SHP77 (cell line): ENCODE data around the gene XYLT1.
A peak's percentile ranks its signal among the peaks of the same experiment; 100 is the strongest.

Experiments
- DNase-seq, 2 experiments: peaks; one replicate each; lab custom pipeline; 2025; lab: John Stamatoyannopoulos, UW

The XYLT1 gene

DNA sequence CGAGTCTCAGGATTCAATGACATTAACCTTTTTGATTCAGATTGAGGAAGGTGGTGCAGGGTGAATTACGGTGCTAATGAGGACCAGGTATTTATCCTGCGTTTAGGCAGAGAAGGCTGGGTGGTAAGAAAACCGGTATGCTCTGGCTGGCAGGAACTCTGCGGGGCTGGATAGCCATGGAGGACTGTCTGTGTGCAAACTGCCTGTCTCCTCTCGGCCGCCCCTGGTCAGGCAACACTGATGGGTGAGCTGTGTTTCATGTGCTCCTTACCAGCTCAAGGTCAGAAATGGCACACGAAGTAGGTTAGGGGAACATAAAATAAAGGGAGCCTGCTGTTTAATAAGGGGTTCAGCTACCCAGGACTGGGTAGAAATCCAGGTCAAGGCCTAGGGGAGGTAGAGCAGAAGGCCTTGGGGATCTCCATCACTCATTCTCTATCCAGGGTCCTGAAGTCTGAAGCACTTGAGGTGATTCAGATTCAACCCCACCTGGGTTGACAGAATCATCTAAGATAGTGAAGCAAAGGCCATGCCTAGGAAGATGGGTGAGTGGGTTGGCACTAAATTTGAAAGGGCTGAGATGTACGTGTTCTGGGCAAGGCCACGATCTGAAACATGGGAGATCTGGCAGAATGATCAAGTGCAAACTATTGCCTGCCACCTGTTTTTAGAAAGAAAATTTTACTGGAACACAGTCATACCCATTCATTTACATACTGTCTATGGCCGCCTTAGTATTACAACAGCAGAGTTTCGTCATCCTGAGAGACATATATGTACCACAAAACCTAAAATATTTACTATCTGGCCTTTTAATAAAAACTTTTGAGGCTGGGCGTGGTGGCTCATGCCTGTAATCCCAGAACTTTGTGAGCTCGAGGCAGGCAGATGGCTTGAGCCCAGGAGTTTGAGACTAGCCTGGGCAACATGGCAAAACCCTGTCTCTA is 292.5 kb downstream of the XYLT1 start:
- DNase-seq, result no peak

- no peak for DNase-seq
These were observed 293.4 kb downstream of the XYLT1 start for GRCh38 chr16:17177242-17177958.

- no peak for DNase-seq
These were observed 294.6 kb downstream of the XYLT1 start for GRCh38 chr16:17176199-17176598.

DNA sequence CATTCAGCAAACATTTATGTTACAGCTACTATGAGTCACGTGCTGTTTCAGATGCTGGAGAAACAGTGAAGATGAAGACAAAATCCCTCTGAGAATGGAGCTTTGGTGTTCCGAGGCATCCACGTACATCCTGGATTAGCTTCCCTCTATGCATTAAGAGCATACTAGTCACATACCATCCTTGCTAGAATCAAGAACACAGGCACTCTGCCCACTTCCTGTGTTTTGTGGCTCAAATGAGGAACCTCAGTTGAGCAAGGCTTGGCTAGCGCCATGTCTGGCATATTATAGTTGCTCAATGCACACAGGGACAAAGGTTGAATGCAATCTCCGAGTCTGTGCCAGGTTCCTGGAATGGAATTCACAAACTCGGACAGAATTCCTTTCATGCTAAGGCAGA is 297.5 kb downstream of the XYLT1 start:
- no peak for DNase-seq

- peak; percentile 2 to 17 for DNase-seq
These were observed 299.3 kb downstream of the XYLT1 start for GRCh38 chr16:17171250-17172143.

- no peak for DNase-seq
These were observed 300.3 kb downstream of the XYLT1 start for GRCh38 chr16:17170435-17170834.

DNA sequence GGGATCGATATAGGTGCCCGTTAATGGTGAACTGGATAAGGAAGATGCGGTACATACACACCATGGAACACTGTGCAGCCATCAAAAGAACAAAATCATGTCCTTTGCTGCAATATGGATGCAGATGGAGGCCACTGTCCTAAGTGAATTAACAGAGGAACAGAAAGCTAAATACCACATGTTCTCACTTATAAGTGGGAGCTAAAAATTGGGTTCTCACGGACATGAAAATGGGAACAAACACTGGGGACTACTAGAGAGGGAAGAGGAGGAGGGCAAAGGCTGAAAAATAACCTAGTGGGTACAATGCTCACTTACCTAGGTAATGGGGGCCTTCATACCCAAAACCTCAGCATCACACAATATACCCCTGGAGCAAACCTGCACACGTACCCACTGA is 302.6 kb downstream of the XYLT1 start:
- no peak for DNase-seq

GRCh38 chr16:17166095-17166494 is 304.7 kb downstream of the XYLT1 start:
- DNase-seq, result no peak

DNA sequence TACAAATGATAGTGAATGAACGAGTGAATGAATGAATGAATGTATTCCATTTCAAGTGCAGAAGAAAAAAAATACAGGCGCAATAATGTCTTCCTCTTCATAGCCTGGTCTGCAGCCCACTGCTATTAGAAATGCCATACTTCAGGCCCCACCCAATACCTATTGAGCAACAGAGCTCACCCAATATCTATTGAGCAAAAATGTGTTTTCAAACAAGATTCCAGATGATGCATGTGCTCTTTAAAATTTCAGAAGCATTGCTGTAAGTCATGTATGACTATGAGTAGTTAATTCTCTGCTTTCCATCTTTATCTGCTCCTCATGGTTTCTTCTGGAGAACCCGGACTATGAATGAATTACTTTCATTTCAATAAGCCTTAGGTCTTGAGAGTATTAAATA is 308.2 kb downstream of the XYLT1 start:
- DNase-seq, result no peak

DNA sequence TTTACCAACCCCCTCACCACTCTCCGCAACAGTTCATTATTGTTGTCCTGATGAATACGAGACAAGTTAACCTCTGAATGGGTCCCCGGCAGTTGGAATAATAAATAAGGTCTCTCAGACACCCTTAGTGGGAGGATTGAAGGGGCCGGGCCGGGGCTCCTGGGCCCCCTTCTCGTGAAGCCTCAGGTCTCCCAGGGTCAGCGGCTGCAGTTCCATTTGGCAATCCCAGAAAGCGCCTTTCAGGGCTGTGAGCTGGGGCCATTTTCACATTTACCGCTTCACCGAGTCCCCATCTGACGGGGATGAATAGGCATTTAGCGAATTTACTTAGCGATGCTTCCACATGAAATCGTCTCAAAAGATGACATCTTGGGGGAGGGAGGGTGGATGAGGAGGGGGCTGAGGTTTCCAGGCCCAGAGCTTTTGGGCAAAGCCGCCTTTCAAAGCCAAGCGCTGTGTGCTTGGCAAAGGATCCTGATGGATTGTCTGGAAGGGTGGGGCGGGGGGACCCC is 309.8 kb downstream of the XYLT1 start:
- no peak for DNase-seq

DNA sequence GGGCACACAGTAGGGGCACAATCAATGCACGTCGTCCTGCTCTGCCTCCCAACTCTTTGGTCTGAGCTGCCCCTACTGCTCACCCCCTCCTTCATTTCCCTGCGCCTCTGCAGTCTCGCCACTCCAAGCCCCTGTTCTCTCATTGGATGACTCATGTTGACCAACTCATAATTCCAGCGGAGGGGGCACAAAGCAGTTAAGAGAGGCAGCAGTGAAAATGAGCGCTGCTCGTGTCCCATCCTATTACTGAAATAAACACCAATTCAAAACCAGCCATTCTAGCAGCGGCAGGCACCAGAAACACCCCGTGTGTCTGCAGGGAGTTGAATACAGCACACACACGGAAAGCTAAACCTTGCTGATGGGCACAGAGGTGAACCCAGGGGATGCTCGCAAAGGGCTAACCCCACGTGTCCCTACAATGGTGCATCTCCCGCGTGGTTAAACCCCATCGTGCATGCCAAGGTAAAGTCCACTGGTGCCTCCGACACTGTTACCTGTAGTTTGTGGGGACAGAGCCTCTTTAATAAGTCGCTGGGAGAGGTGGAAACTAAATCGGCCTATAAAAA is 310.4 kb downstream of the XYLT1 start:
- DNase-seq, result peak; percentile 48

DNA sequence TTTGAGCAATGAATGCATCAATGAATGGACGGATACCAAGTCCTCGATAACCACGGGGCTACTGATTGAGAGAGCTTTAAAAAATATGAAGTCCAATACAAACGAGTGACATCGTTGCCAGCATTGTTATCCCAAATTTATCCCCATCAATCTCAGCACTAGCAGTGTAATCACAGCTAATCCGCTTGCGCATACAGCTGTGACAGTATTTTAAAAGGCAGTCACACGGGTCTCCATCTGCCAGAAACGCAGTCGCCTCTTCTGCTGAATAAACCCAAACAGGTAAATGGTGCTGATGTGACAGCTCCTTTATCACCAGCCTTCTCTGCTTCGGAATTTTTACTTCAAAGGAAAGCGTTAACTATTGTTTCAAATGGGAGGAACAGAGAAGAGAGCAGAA is 311.1 kb downstream of the XYLT1 start:
- DNase-seq, result peak in 1 of 2 experiments; percentile 13

DNA sequence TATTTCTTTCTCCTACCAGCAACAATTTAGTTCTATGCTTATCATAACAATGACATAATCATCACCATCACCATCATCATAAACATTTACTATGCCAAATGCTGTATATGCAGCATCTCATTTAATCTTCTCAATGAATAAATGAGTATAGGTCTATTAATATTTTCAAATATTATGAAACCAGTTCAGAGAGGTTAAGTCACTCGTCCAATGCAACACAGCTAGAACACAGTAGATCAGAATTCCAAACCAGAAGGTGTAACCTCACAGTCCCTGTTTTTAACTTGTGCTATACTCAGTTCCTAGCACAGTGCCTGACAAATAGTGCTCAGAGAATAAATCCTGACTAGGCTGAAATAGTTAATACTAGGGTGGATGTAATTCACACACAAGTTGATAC is 314.8 kb downstream of the XYLT1 start:
- no peak for DNase-seq

- DNase-seq, result no peak
These were observed 315.3 kb downstream of the XYLT1 start for GRCh38 chr16:17155485-17155884.

DNA sequence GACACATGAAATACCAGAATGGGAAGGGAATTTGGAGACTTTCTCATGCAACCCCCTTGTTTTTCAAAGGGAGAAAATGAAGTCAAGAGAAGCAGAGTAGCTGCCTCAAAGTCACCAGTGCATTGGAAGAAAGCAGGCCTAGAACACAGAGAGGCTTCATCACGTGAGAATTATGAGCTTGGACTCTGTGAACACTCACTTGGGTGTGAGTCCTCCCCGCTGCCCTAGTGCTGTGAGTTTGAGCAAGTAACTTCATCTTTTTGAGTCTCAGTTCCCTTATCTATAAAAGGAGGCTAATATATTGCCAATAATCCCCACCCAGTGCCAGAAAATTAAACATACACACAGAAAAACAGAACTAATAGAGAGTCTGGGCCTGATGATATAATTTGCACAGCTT is 315.8 kb downstream of the XYLT1 start:
- DNase-seq, result no peak

DNA sequence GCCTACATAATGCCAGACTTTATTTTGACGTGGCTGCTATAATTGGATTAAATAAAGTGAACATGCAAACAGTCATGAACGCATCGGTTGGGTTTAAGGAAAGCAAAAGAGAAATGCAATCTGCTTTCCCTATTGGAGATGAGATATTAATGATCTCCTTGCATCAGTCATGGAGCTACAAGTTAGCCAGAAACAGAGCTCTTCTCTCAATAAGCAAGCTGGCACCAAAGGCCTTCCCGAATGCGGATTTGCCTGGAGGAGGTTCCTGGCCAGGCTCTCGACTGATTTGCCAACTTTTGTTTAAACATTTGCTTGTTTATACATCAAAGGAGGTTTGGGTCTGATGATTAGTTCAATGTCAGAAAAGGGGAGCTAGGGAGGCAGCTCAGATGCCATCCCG is 318.4 kb downstream of the XYLT1 start:
- DNase-seq, result no peak

DNA sequence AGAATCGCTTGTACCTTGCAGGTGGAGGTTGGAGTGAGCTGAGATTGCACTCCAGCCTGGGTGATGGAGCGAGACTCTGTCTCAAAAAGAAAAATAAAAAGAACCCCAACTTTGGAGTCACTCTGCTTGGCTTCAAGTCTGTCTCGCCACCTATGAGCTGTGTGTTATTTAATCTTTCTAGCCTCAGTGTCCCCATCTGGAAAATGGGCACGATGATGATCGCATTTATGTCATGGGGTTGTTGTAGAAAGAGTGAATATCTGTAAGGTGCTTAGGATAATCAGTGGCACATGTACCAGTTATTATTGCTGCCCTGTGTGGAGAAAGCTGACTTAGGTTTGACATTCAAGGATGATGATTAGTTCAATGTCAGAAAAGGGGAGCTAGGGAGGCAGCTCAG is 319.4 kb downstream of the XYLT1 start:
- DNase-seq, result no peak

DNA sequence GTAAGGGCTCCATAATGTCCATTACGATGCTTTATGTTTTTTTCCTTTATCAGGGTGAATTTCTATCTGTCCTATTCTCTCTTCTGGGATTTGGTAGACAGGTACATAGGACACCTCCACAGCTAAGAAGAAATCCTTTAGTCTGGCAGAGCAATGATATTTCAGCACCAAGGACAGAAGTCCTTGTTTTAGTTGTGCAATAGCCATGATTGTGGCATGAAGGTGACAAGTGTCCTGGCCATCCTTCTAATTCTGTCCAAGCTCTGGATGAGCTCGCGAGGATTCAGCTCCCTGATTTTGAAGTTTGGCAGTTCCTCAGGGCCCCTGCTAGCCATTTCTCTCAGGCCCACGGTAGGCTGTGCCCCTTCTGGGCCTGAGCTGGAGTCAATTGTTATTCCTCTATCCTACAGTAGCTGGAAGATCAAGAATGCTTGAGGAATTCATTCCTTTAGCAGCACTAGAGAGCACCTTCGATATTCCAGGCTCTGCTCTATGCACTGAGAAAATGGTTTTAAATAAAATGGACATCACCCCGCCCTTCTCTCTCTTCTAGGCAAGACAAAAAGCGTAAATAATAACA is 320.8 kb downstream of the XYLT1 start:
- no peak for DNase-seq

DNA sequence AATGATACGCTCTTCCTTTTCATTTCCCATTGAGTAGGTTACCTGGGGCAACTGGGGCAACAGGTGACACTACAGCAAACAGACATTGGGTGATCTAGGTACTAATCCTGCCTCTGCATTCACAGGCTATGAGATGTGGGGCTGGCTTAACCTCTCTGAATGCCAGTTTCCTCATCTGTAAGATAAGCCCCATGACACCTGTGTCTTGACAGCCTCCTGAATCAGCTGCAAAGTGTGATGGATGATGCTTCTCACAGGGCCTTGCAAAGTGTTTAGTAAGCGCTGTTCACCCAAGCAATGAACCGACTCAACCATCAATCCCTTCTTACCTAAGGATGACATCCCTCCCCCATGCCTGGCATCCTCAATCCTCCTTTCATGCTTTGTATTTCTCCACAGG is 322.8 kb downstream of the XYLT1 start:
- no peak for DNase-seq

DNA sequence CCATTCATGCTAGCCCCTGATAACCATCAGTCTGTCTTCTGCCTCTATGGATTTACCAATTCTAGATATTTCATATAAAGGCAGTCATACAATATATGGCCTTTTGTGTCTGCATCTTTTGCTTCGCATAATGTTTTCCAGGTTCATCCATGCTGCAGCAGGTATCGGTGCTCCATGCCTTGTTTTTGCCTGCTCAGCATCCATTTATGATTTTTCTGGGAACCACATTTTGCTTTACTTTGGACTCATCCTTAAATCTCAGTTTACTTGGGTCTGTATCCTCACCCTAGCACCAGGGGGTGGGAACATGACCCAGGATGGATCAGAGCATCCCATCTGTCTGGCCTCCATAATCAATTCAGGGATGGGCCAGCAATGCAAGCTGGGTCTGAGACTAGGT is 325.7 kb downstream of the XYLT1 start:
- DNase-seq, result no peak

DNA sequence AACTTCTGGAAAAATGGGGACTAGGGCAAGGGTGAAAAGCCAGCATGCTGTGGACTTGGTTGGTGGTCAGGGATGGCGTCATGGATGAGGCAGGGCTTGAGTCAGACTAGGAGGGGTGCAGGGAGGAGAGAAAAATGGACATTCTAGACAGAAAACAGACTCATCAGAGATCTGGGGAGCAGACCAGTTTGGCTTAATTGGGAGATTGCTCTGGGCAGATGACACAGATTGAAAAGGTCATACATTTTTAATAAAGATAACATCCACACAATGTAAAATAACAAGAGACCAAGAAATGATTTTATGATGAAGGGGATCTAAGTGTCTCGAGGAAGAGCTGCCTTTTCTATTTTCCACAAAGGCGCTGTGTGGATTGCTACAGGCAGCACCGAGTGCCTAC is 326.3 kb downstream of the XYLT1 start:
- no peak for DNase-seq
